HepG2 (cell line): ENCODE results near the gene CAPN11. TPM values are rescaled to one million over a fixed set of nuclear protein-coding genes. Genes with fewer than 3 reads are reported as not detected.

Experiments used
- ATF7-NPFF ChIP-seq: sonication (generic); formaldehyde crosslinking; IDR thresholded peaks from 2 replicates; pipeline ENCODE4 v1.8.1; 2023; ENCODE audit warnings: mild to moderate bottlenecking, low read depth, missing genetic modification reagents, moderate library complexity
- BATF2 ChIP-seq: sonication (generic); formaldehyde crosslinking; IDR thresholded peaks from 2 replicates; pipeline ENCODE4 v1.8.0; 2022; ENCODE audit warnings: mild to moderate bottlenecking, missing genetic modification reagents, moderate library complexity
- CSRNP1 ChIP-seq: sonication (generic); formaldehyde crosslinking; IDR thresholded peaks from 2 replicates; pipeline ENCODE4 v1.8.1; 2023; ENCODE audit warnings: mild to moderate bottlenecking, missing genetic modification reagents
- GABPB1 ChIP-seq: IDR thresholded peaks from 2 replicates; pipeline ENCODE4 v1.6.1; 2016; ENCODE audit warnings: mild to moderate bottlenecking, missing genetic modification reagents, moderate library complexity, missing compliant biosample characterization
- HNRNPLL ChIP-seq: fragments of 200-400 bp; formaldehyde crosslinking; IDR thresholded peaks from 2 replicates; pipeline ENCODE4 v1.6.1; 2017; ENCODE audit warnings: mild to moderate bottlenecking, low read depth, low read length; ENCODE audit not compliant: poor library complexity, severe bottlenecking
- HOXA3 ChIP-seq: sonication (generic); formaldehyde crosslinking; IDR thresholded peaks from 2 replicates; pipeline ENCODE4 v1.5.0; 2020; ENCODE audit warnings: missing genetic modification reagents
- IRX3 ChIP-seq: sonication (generic); formaldehyde crosslinking; IDR thresholded peaks from 2 replicates; pipeline ENCODE4 v1.8.1; 2023; ENCODE audit warnings: mild to moderate bottlenecking, low read depth, missing genetic modification reagents, borderline replicate concordance
- MAX ChIP-seq: IDR thresholded peaks from 2 replicates; pipeline ENCODE4 v1.6.1; 2012; ENCODE audit warnings: inconsistent platforms
- NR2F1 ChIP-seq, 2 experiments: fragments of 450-650 bp in 1 of 2; formaldehyde crosslinking in 1 of 2; IDR thresholded peaks; 2 replicates each; pipeline versions ENCODE4 v1.5.0 to v1.6.1; 2016 to 2020; ENCODE audit warnings: mild to moderate bottlenecking in 1 of 2, missing compliant biosample characterization in 1 of 2, missing genetic modification reagents in 1 of 2, moderate library complexity in 1 of 2
- PAXIP1 ChIP-seq: sonication (generic); formaldehyde crosslinking; conservative IDR thresholded peaks from 2 replicates; pipeline ENCODE4 v1.4.0; 2020; ENCODE audit warnings: mild to moderate bottlenecking, missing genetic modification reagents, moderate library complexity
- POLR2A ChIP-seq, 2 experiments: IDR thresholded peaks; 2 replicates each; pipeline ENCODE4 v1.6.1; 2011; ENCODE audit warnings: low read depth in 2 of 2, low read length in 2 of 2, mild to moderate bottlenecking in 1 of 2, moderate library complexity in 1 of 2; ENCODE audit not compliant: insufficient read depth in 1 of 2
- SATB2 ChIP-seq: sonication (generic); formaldehyde crosslinking; IDR thresholded peaks from 2 replicates; pipeline ENCODE4 v1.5.0; 2020; ENCODE audit warnings: missing genetic modification reagents
- SMYD3 ChIP-seq: sonication (generic); formaldehyde crosslinking; IDR thresholded peaks from 2 replicates; pipeline ENCODE4 v1.8.1; 2023; ENCODE audit warnings: mild to moderate bottlenecking, missing genetic modification reagents
- ZIK1 ChIP-seq: sonication (generic); formaldehyde crosslinking; IDR thresholded peaks from 2 replicates; pipeline ENCODE4 v1.5.0; 2020; ENCODE audit warnings: mild to moderate bottlenecking, low read depth, missing genetic modification reagents, borderline replicate concordance
- ZNF225 ChIP-seq: sonication (generic); formaldehyde crosslinking; IDR thresholded peaks from 2 replicates; pipeline ENCODE4 v1.4.0; 2020; ENCODE audit warnings: mild to moderate bottlenecking, missing genetic modification reagents
- ZNF232 ChIP-seq: sonication (generic); formaldehyde crosslinking; IDR thresholded peaks from 2 replicates; pipeline ENCODE4 v1.4.0; 2020; ENCODE audit warnings: missing genetic modification reagents, borderline replicate concordance
- ZNF770 ChIP-seq: sonication (generic); formaldehyde crosslinking; IDR thresholded peaks from 2 replicates; pipeline ENCODE4 v1.5.0; 2020; ENCODE audit warnings: mild to moderate bottlenecking, missing genetic modification reagents
- ZNF777 ChIP-seq: sonication (generic); formaldehyde crosslinking; IDR thresholded peaks from 2 replicates; pipeline ENCODE4 v1.4.0; 2020; ENCODE audit warnings: missing genetic modification reagents
- ZNF816 ChIP-seq: sonication (generic); formaldehyde crosslinking; IDR thresholded peaks from 2 replicates; pipeline ENCODE4 v1.8.0; 2022; ENCODE audit warnings: missing genetic modification reagents, mild to moderate bottlenecking, borderline replicate concordance
- ZSCAN30 ChIP-seq: sonication (generic); formaldehyde crosslinking; IDR thresholded peaks from 2 replicates; pipeline ENCODE4 v1.5.0; 2020; ENCODE audit warnings: mild to moderate bottlenecking, missing genetic modification reagents
- polyA plus RNA-seq, 8 experiments: library from polyadenylated mRNA; depleted of rRNA in 3 of 8; stranded (reverse) in 7 of 8; unstranded in 1 of 8; fragments of >200 nt; fragmentation: Illumina TruSeq in 4 of 8; extraction: Trizol in 4 of 8; gene quantifications; 2 replicates each; pipeline versions ENCODE4 v1.2.1 to v1.2.3, GENCODE V29; 2011 to 2016; ENCODE audit warnings: low read depth in 4 of 8, missing spikeins in 1 of 8, mixed read lengths in 1 of 8; ENCODE audit not compliant: insufficient read depth in 1 of 8
- total RNA-seq, 5 experiments: library from RNA; depleted of rRNA; stranded (reverse); fragments of >200 nt; fragmentation: Illumina TruSeq; extraction: Trizol; gene quantifications; 2 replicates each; pipeline ENCODE4 v1.2.3, GENCODE V29; 2016; ENCODE audit warnings: low read depth in 1 of 5

The CAPN11 gene
- total and polyA plus RNA-seq, 2 of the 13 experiments (the other 11 are each of a cell fraction or from before 2014, with no cell fraction given), result 0.07 to 0.11 TPM

GRCh38 chr6:44126320-44127149 is 32.1 kb upstream of the CAPN11 start (continued):
- 0 out of 2 replicates have a peak, but pooled peaks have one; percentile 32 for TF ChIP-seq ZNF770 (CRISPR knock-in tag)
- TF ChIP-seq POLR2A (IDR thresholded peaks at IDR 0.05; ENCODE audit: insufficient read depth in 1 of 2, low read depth in 2 of 2, low read length in 2 of 2), result peak in 1 of 2 experiments; percentile 32; a peak in 2 of 4 replicates
- TF ChIP-seq ZNF225 (CRISPR knock-in tag), result 0 out of 2 replicates have a peak, but pooled peaks have one; percentile 14
- TF ChIP-seq NR2F1 (CRISPR knock-in tag; IDR thresholded peaks at IDR 0.05), result peak in 1 of 2 experiments; percentile 62; a peak in 1 of 4 replicates
- no peak for TF ChIP-seq SATB2
- 0 out of 2 replicates have a peak, but pooled peaks have one; percentile 45 for TF ChIP-seq IRX3
- 0 out of 2 replicates have a peak, but pooled peaks have one; percentile 27 for TF ChIP-seq ZNF816 (CRISPR knock-in tag)
- TF ChIP-seq ZSCAN30 (CRISPR knock-in tag), result peak; percentile 20; the same call in 1 of the 2 replicates
- TF ChIP-seq GABPB1 (CRISPR knock-in tag), result peak; percentile 24; the same call in 1 of the 2 replicates
- TF ChIP-seq BATF2, result no peak
- TF ChIP-seq SMYD3, result peak; percentile 73; the same call in 1 of the 2 replicates
- peak; percentile 1; the same call in 1 of the 2 replicates for TF ChIP-seq ATF7-NPFF (CRISPR knock-in tag)
- no peak for TF ChIP-seq MAX
- TF ChIP-seq PAXIP1 (CRISPR knock-in tag), result 0 out of 2 replicates have a peak, but pooled peaks have one; percentile 11
- TF ChIP-seq ZNF777 (CRISPR knock-in tag), result peak; percentile 81
- TF ChIP-seq CSRNP1 (CRISPR knock-in tag), result peak; percentile 35; the same call in 1 of the 2 replicates
- peak; percentile 5; the same call in 1 of the 2 replicates for TF ChIP-seq ZNF232
- TF ChIP-seq HNRNPLL, result peak; percentile 64
- TF ChIP-seq ZIK1 (CRISPR knock-in tag), result 0 out of 2 replicates have a peak, but pooled peaks have one; percentile 9
- TF ChIP-seq HOXA3, result 0 out of 2 replicates have a peak, but pooled peaks have one; percentile 3
